HepG2 (cell line): Measurements from ENCODE around the gene MBOAT7. TPM values are rescaled to one million over a fixed set of nuclear protein-coding genes. Genes with fewer than 3 reads are reported as not detected.
A peak's percentile ranks its signal among the peaks of the same experiment; 100 is the strongest.

Experiments
- AHDC1 ChIP-seq: sonication (generic); formaldehyde crosslinking; IDR thresholded peaks from 2 replicates; pipeline ENCODE4 v1.5.1; 2020; ENCODE audit warnings: mild to moderate bottlenecking, missing genetic modification reagents, borderline replicate concordance
- ARID5B ChIP-seq: IDR thresholded peaks from 2 replicates; pipeline ENCODE4 v1.4.0; 2020; ENCODE audit warnings: mild to moderate bottlenecking, missing genetic modification reagents
- BORCS8-MEF2B ChIP-seq: sonication (generic); formaldehyde crosslinking; IDR thresholded peaks from 2 replicates; pipeline ENCODE4 v1.8.0; 2022; ENCODE audit warnings: mild to moderate bottlenecking, missing genetic modification reagents
- CEBPG ChIP-seq: IDR thresholded peaks from 2 replicates; pipeline ENCODE4 v1.6.1; 2016
- ELF4 ChIP-seq: sonication (generic); formaldehyde crosslinking; IDR thresholded peaks from 2 replicates; pipeline ENCODE4 v1.5.0; 2020; ENCODE audit warnings: missing genetic modification reagents, mild to moderate bottlenecking, moderate library complexity, borderline replicate concordance
- MYC ChIP-seq: sonication (generic); formaldehyde crosslinking; IDR thresholded peaks from 2 replicates; pipeline ENCODE4 v1.9.0; 2021; ENCODE audit warnings: missing genetic modification reagents, borderline replicate concordance
- NR2F6 ChIP-seq, 2 experiments: IDR thresholded peaks; 2 replicates each; pipeline ENCODE4 v1.6.1; 2016; ENCODE audit warnings: antibody characterized with exemption in 1 of 2, mild to moderate bottlenecking in 1 of 2
- NRL ChIP-seq: sonication (generic); formaldehyde crosslinking; IDR thresholded peaks from 2 replicates; pipeline ENCODE4 v1.5.0; 2020; ENCODE audit warnings: missing genetic modification reagents, mild to moderate bottlenecking, moderate library complexity, borderline replicate concordance
- PRDM4 ChIP-seq: sonication (generic); formaldehyde crosslinking; IDR thresholded peaks from 2 replicates; pipeline ENCODE4 v1.9.0; 2021; ENCODE audit warnings: missing genetic modification reagents, borderline replicate concordance
- RBM39 ChIP-seq: fragments of 200-400 bp; formaldehyde crosslinking; IDR thresholded peaks from one replicate; pipeline ENCODE4 v1.6.1; 2018; ENCODE audit warnings: antibody characterized with exemption, mild to moderate bottlenecking, low read depth, low read length; ENCODE audit not compliant: poor library complexity, severe bottlenecking
- TBX2 ChIP-seq: sonication (generic); formaldehyde crosslinking; IDR thresholded peaks from 2 replicates; pipeline ENCODE4 v1.5.0; 2020; ENCODE audit warnings: missing genetic modification reagents, mild to moderate bottlenecking, borderline replicate concordance
- TEAD3 ChIP-seq: optimal IDR thresholded peaks from 2 replicates; pipeline ENCODE3; 2016; ENCODE audit warnings: borderline replicate concordance
- ZNF569 ChIP-seq: sonication (generic); formaldehyde crosslinking; IDR thresholded peaks from 2 replicates; pipeline ENCODE4 v1.5.0; 2020; ENCODE audit warnings: mild to moderate bottlenecking, missing genetic modification reagents, moderate library complexity, borderline replicate concordance
- ZNF788 ChIP-seq: sonication (generic); formaldehyde crosslinking; IDR thresholded peaks from 2 replicates; pipeline ENCODE4 v1.5.0; 2020; ENCODE audit warnings: mild to moderate bottlenecking, missing genetic modification reagents, borderline replicate concordance
- ZSCAN21 ChIP-seq: sonication (generic); formaldehyde crosslinking; IDR thresholded peaks from 2 replicates; pipeline ENCODE4 v1.8.0; 2022; ENCODE audit warnings: mild to moderate bottlenecking, missing genetic modification reagents, moderate library complexity, borderline replicate concordance
- polyA plus RNA-seq, 8 experiments: library from polyadenylated mRNA; depleted of rRNA in 3 of 8; stranded (reverse) in 7 of 8; unstranded in 1 of 8; fragments of >200 nt; fragmentation: Illumina TruSeq in 4 of 8; extraction: Trizol in 4 of 8; gene quantifications; 2 replicates each; pipeline versions ENCODE4 v1.2.1 to v1.2.3, GENCODE V29; 2011 to 2016; ENCODE audit warnings: low read depth in 4 of 8, missing spikeins in 1 of 8, mixed read lengths in 1 of 8; ENCODE audit not compliant: insufficient read depth in 1 of 8
- total RNA-seq, 5 experiments: library from RNA; depleted of rRNA; stranded (reverse); fragments of >200 nt; fragmentation: Illumina TruSeq; extraction: Trizol; gene quantifications; 2 replicates each; pipeline ENCODE4 v1.2.3, GENCODE V29; 2016; ENCODE audit warnings: low read depth in 1 of 5

MBOAT7 gene
- total and polyA plus RNA-seq, 2 of the 13 experiments (the other 11 are each of a cell fraction or from before 2014, with no cell fraction given), result 22.2 to 25.5 TPM

GRCh38 chr19:54231077-54231931 is 41.9 kb upstream of the MBOAT7 start (continued):
- peak; percentile 60 for TF ChIP-seq RBM39
- TF ChIP-seq TBX2 (CRISPR knock-in tag), result 0 out of 2 replicates have a peak, but pooled peaks have one; percentile 45
- TF ChIP-seq MYC, result peak; percentile 31; the same call in 1 of the 2 replicates
- TF ChIP-seq ARID5B, result peak; percentile 35; the same call in 1 of the 2 replicates
- TF ChIP-seq ELF4 (CRISPR knock-in tag), result no peak
- peak; percentile 49; the same call in 1 of the 2 replicates for TF ChIP-seq NRL (CRISPR knock-in tag)
- peak; percentile 60; the same call in 1 of the 2 replicates for TF ChIP-seq ZNF788 (CRISPR knock-in tag)
- TF ChIP-seq NR2F6 (IDR thresholded peaks at IDR 0.05), result no peak
- TF ChIP-seq NR2F6 (CRISPR knock-in tag; IDR thresholded peaks at IDR 0.05), result 0 out of 2 replicates have a peak, but pooled peaks have one; percentile 17
- TF ChIP-seq ZSCAN21 (CRISPR knock-in tag), result 0 out of 2 replicates have a peak, but pooled peaks have one; percentile 34
- TF ChIP-seq CEBPG (CRISPR knock-in tag), result 0 out of 2 replicates have a peak, but pooled peaks have one; percentile 24
- no peak for TF ChIP-seq ZNF569 (CRISPR knock-in tag)
- no peak for TF ChIP-seq AHDC1
- TF ChIP-seq PRDM4 (CRISPR knock-in tag), result no peak
- TF ChIP-seq BORCS8-MEF2B (CRISPR knock-in tag), result peak; percentile 38; the same call in 1 of the 2 replicates
- TF ChIP-seq TEAD3 (CRISPR knock-in tag), result peak; percentile 95
